Nucleus accumbens (tissue), 56 donors: ENCODE data around the gene AUP1.

Source experiments
- DNase-seq, 56 donors: peaks; one replicate each; lab custom pipeline; 2025; lab: John Stamatoyannopoulos, UW

Gene AUP1

GRCh38 chr2:74515981-74516633 lies 13.4 kb downstream of the AUP1 start:
- peak in 33 of 56 donors; percentile 3 to 60 (median 13) for DNase-seq

GRCh38 chr2:74515271-74515980 lies 14.1 kb downstream of the AUP1 start:
- no peak for DNase-seq

DNA sequence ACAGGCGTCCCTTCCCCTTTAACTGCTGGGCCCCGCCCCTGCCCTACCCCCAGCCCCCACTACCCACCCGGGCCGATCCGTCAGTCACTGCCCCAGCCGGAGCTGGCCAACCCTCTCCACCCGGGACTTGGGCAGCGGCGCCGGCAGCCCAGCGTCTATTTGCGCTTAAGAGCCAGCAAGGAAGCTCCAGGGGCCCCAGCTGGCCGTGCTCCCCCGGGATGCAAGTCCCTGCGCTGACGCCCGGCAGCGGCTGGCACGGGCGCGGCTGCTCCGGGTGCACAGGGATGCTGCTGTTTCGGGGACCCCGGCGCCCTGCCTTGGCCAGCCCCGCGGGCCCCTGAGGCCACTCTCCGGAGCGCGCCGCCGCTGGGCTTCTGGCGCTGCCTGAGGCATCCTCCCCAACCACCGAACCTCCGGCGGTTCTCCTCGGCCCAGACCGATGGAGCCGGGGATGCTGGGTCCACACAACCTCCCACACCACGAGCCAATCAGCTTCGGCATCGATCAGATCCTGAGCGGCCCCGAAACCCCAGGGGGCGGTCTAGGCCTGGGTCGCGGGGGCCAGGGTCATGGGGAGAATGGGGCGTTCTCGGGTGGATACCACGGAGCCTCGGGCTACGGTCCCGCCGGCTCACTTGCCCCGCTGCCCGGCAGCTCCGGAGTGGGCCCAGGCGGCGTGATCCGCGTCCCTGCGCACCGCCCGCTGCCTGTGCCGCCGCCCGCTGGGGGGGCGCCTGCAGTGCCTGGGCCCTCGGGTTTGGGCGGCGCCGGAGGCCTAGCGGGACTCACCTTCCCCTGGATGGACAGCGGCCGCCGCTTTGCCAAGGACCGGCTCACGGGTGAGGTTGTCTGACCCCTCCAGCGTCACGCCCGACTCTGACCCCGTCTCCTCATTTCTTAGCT lies 14.9 kb downstream of the AUP1 start, which contains the start of gene TLX2:
Gene TLX2 (plus strand): TSS at position 83 of the 903 bp plus-strand sequence. CDS start 357 bp downstream, at position 440.
- no peak for DNase-seq

- DNase-seq = no peak
Observed at GRCh38 chr2:74513605-74514367, 15.7 kb downstream of the AUP1 start.

DNA sequence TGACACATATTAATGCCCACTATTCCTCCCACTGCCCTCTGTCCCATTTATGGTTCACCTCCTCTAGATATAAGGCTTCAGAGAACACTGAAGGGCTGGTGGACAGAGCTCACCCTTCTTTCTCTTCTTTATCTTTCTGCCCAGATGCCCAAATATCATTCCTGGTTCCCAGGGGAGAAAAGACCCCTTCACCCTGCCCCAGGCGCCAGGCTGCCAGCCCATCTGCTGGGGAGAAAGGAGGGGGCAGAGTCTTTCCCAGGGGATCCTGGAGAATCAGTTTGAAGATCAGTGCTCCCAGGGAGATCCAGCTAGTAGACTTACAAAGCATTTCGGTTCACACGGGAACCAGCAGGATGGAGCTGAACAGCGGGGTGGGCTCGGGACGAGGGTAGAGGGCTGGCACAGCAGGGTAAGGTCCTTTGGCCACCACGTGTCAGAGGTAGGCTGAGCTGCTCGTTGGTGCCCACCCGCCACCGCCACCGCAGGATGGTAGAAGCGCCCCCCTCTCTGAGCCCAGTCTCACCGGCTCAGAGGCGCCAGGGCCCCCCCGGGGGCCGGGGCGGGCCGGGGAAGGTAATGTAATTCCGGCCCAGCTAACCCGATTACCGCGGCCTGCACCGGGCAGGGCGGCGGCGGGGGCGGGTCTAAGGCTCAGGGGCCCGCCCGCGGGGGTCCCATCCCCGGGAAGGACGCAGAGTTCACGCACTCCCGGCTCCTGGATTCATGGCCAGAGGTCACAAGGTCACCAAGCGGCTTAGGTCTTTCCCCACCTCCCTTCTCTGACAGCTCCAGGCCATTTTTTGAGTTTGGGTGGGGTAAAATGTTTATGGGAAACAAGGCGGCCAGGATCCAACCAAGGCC lies 16.5 kb downstream of the AUP1 start:
- no peak for DNase-seq

- no peak for DNase-seq
Observed at GRCh38 chr2:74511104-74511989, 18.2 kb downstream of the AUP1 start.

DNA sequence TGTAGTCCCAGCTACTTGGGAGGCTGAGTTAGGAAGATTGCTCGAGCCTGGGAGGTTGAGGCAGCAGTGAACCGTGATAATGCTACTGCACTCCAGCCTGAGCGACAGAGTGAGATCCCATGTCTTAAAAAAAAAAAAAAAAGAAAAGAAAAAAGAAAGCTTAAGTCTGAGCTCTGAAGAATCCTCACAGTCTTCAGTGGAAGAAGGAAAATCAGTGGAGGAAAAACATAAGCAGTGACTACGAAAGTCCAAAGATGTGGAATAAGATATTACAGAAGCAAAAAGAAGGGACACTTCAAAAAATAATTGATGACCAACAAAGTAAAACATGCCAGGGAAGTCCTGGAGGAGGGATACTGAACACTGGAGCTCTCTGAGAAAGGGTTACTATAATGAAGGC lies 19.2 kb downstream of the AUP1 start:
- DNase-seq = no peak

DNA sequence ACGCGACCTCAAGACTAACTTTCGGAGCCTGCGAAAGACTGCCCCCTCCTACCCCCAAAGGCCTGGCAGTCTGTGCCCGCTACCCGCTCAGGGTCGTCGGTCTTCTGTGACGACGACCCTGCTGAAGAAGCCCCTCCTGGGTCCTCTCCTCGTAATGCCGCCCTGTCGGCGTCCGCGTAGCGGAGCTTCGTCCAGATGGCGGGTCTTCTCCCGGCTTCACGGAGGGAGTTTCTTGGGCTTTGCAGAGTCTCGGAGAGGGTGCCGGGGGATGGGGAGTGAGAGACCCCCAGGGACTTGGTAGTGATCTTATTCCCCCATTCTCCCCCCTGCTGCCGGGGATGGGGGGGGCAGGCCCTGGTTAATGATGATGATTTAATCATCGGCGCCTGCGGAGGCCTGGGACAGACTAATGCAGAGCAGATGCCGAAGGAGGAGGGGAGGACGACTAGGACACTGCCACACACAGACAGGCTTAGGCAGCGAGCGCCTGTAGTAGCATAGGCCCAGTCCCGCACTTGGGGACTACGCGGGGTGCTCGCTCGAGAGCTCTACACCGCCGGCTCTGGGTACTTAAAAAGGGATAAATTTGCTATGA lies 21.5 kb downstream of the AUP1 start:
- DNase-seq = peak in 29 of 56 donors; percentile 5 to 63 (median 40)

DNA sequence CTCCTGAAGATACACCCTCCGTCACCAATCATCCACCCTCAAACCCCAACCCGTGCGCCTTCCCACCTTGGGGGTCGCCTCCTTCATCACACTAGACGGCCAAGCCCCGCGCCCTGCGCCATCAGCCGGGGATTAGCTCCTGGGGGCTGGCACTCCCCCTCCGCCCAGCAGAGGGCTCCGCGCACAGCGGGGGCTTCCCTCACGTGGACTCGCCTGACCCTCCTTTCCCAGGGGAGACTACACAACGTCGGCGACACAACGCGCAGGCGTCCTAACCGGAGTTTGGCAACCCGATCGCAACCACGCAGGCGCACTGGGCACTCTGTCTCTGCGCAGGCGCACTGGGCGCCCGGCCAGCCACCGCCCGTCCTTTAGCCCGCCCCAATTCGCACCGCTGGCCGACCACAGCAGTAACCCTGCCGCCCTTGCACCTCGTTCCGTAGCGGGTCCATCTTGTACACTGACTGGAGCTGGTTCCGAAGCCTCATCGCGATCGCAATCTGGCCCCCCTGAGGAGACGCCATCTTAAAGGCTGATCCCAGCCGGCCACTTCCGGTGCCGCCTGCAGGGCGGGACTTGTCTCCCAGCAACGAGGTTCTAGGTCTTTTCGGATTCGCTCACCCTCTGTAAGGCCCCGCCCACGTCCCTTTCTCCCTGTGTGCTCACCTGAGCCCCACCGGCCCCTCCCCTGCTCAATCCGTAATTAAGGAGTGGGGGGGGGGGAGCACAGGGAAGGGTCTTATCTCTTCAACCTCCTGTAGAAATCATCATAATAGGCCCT lies 22.2 kb downstream of the AUP1 start, which contains the start of gene PCGF1:
Gene PCGF1 (minus strand): TSS at position 551 of the 781 bp plus-strand sequence. CDS start 27 bp downstream, at position 524.
- DNase-seq = peak; percentile 68 to 99 (median 95)

DNA sequence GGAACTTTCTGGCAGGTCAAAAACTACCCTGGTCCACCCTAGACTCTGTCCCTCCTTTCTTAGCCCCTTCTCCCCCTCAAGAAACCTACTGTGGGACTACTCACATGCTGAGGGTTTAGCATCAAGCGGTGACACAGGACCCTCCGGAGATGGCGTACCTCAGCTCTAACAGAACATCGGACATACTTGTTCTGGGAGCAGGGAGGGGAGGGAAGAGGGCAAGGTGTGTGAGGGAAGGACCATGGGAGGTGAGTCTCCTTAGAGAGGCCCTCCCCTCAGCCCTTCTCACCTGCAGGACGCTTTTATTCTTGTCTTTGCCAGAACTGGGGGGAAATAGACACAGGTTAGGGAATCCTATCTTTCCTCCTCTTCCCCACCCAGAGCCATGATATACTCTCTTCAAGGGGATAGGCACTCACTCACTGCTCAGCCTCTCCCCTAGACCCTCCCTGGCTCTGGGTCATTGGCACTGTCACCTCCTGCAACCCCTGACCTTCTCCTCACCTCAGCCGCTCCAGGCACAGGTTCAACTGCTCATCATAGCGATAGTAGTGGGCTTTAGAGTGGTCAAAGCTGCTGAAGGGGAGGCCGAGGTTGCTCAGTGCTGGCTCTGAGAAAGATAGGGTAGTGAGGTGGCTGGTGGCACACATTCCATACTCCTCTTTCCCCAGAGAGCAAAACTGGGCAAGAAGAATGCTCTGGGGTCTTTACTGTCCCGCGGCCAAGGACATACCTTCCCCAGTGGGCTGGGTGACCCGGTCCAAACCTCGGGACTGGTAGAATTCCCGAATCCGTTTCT lies 23.9 kb downstream of the AUP1 start:
- DNase-seq = no peak

DNA sequence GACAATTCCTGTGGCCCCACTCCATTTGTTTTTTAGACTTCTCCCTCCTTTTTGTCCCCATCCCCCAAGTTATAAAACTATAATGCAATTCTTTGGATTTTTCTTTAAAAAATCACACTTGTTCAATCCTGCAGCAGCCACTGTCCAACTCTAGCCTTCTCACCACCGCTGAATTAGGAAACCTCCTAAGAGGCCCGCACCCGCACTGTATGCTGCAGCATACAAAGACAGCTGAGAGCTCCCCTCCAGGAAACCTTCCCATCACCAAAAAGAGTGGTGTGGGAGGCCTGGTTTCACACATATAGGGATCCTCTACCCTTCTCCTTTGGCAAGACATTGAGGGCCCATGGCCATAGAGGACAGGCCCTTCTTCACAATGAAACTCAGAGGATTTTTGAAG lies 24.9 kb downstream of the AUP1 start:
- DNase-seq = no peak

DNA sequence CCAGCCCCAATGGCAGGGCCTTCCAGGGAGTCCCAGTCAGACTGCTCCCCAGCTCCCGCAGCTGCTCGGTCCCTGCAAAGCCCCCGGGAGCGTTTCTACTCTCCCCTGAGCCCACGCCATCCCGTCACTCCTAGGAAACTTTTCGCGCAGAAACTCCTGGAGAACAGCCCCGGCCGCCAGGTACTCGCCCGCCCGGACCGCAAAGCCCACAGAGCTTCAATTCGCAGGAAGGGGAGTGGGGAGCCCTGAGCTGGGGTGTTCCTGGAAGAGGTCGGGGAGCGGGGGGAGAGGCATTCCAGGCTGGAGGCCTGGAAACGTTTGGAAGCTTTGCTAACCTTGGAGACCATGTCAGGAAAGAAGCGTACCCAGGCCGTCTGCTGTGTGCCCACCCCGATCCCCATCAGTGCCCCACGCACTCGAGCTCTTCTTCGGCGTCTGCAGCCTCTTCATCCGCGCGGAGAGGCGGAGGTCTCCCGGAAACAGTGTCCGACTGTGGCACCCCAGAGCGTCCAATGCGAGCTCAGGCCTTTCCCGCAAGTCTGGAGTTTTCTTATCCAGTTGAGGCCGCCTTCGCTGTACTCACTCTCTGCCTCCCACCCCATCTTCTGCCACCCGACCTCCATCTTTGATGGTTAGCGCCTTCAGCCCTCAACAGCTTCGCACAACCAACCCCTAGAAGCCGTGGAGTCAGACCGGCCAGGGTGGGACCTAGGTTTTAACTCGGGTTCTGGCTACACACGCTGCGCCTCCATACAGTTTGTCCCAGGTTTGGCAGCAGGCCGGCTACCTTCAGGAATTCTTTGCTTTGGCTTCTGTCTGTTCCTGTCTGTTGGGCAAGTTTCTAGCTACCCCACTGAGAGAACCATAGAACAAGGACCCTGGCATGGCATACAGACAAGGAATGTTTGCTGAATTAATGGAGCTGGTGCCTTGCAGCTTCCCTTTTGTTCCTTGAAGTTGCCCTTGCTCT lies 25.7 kb downstream of the AUP1 start:
- no peak for DNase-seq

DNA sequence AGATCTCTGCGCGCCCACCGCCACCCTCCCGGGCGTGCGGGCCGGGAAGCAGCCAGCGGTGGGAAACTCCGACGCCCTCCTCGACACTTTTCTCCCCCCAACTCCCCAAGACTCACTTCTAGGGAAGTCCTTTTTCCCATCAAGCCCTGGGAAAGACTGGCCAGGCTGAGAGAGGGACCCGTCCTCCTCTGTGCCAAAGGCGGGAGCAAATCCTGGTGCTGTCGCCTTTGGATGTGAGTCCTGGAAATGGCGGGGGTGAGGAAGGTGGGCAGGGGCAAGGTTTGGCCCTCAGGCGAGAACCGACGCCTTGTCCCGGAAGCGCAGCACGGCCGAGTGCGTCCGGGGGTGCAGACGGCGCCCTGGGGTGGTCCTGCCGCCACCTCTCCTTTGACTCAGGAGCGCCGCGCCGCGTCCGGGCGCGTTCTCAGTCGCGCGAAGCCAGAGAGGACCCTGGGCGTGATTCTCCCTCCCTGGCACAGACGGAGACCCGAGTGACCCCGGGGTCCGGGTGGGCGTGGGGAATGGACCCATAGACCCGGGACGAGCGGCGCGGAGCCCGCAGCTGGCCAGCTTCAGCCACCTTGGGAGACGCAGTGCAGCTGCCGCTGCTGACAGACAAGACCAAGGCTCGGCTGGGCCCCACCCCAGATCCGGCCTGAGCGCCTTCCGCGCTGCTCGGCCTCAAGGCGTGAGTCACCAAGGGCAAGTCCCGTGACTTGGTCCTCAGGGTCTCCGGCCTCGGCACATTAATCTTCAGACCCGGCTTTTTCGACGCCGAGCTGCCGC lies 26.6 kb downstream of the AUP1 start:
- DNase-seq = peak in 3 of 56 donors; percentile 11 to 24 (median 12)

GRCh38 chr2:74502147-74502719 lies 27.3 kb downstream of the AUP1 start:
- DNase-seq = no peak
